ENCODE results near the gene PEBP1.

Gene PEBP1

GRCh38 chr12:118135788-118136558 is at the start of gene PEBP1:
TSS of gene PEBP1 (plus strand) at chr12:118136124. CDS start at chr12:118136210, 86 bp downstream.
- TF ChIP-seq CTCF (IDR thresholded peaks at IDR 0.05; ENCODE audit: extremely low read depth, insufficient read depth, missing control alignments), result peak; percentile 8
- in situ Hi-C loops (cut with MboI; ENCODE audit: low pct_unique_long_range_greater_than_20kb, low sequenced_read_pairs, unreplicated experiment), result no loop called here
- peak; percentile 96 for DNase-seq (ENCODE audit: low spot score)

GRCh38 chr12:118089782-118090181 is 46.1 kb upstream of the PEBP1 start:
- no peak for DNase-seq (ENCODE audit: low spot score)
- TF ChIP-seq CTCF (IDR thresholded peaks at IDR 0.05; ENCODE audit: extremely low read depth, insufficient read depth, missing control alignments), result no peak
- in situ Hi-C loops (cut with MboI; ENCODE audit: low pct_unique_long_range_greater_than_20kb, low sequenced_read_pairs, unreplicated experiment), result no loop called here

GRCh38 chr12:118094039-118094438 is 41.9 kb upstream of the PEBP1 start:
- no peak for TF ChIP-seq CTCF (IDR thresholded peaks at IDR 0.05; ENCODE audit: extremely low read depth, insufficient read depth, missing control alignments)
- in situ Hi-C loops (cut with MboI; ENCODE audit: low pct_unique_long_range_greater_than_20kb, low sequenced_read_pairs, unreplicated experiment), result no loop called here
- no peak for DNase-seq (ENCODE audit: low spot score)

- in situ Hi-C loops (cut with MboI; ENCODE audit: low pct_unique_long_range_greater_than_20kb, low sequenced_read_pairs, unreplicated experiment), result no loop called here
- no peak for DNase-seq (ENCODE audit: low spot score)
- TF ChIP-seq CTCF (IDR thresholded peaks at IDR 0.05; ENCODE audit: extremely low read depth, insufficient read depth, missing control alignments), result no peak
These were observed 37.5 kb upstream of the PEBP1 start for GRCh38 chr12:118098401-118098800.

- in situ Hi-C loops (cut with MboI; ENCODE audit: low pct_unique_long_range_greater_than_20kb, low sequenced_read_pairs, unreplicated experiment), result no loop called here
- no peak for DNase-seq (ENCODE audit: low spot score)
- no peak for TF ChIP-seq CTCF (IDR thresholded peaks at IDR 0.05; ENCODE audit: extremely low read depth, insufficient read depth, missing control alignments)
These were observed 36.8 kb upstream of the PEBP1 start for GRCh38 chr12:118098911-118099671.

GRCh38 chr12:118101051-118101450 is 34.9 kb upstream of the PEBP1 start:
- TF ChIP-seq CTCF (IDR thresholded peaks at IDR 0.05; ENCODE audit: extremely low read depth, insufficient read depth, missing control alignments), result no peak
- in situ Hi-C loops (cut with MboI; ENCODE audit: low pct_unique_long_range_greater_than_20kb, low sequenced_read_pairs, unreplicated experiment), result no loop called here
- no peak for DNase-seq (ENCODE audit: low spot score)

Measured in GM13977 (cell line).